Gastroesophageal sphincter (tissue), 3 donors: ENCODE results near the gene RPS27L.

Experiments used
- POLR2A ChIP-seq, 2 donors: fragments of 450-650 bp; IDR thresholded peaks; one replicate each; pipeline ENCODE4 v1.6.1; 2017; ENCODE audit warnings: antibody characterized with exemption in 2 of 2, mild to moderate bottlenecking in 2 of 2, moderate library complexity in 1 of 2
- POLR2AphosphoS5 ChIP-seq: sonication (generic); formaldehyde crosslinking; IDR thresholded peaks from one replicate; pipeline ENCODE4 v1.6.1; 2017; ENCODE audit warnings: antibody characterized with exemption
- TF ChIP-seq, protein P1 (sequence below), 4 experiments: fragments of 200-600 bp in 2 of 4; fragments of 450-650 bp in 2 of 4; sonication (generic) in 1 of 4; IDR thresholded peaks; one replicate each; pipeline ENCODE4 v1.5.1; 2017 to 2019; ENCODE audit warnings: antibody characterized with exemption in 4 of 4, mild to moderate bottlenecking in 2 of 4, moderate library complexity in 2 of 4

DNA sequence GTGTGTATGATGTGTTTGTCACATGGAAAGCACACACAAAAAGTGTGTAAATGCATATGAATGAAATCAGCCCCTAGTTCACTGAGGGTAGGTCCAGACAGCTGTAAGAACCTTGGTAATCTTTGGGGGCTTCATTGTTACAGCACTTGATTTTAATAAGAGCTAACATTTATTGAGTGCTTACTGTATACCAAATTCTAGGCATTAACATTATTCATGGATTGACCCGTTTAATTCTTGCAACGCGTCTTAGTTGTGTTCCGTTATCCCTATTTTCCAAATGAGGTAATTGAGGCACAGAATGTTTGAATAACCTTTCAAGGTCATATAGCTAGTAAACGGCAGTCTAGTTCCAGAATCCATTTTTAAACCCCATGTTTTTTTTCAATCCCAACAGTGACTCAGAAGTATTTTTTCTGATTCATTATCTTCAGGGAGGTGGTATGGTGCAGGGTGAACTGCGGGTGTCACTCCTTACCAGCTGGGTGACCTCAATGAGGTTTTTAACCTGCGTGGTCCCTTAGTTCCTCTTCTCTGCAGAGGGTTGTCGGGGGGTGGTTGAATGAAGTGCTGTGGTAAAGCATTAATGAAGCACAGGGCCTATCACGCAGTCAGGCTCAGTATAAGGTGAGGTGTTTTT, 46.3 kb upstream of the RPS27L start:
- TF ChIP-seq POLR2A (IDR thresholded peaks at IDR 0.05) (no peak), POLR2AphosphoS5 (no peak)
- TF ChIP-seq, protein P1, sequence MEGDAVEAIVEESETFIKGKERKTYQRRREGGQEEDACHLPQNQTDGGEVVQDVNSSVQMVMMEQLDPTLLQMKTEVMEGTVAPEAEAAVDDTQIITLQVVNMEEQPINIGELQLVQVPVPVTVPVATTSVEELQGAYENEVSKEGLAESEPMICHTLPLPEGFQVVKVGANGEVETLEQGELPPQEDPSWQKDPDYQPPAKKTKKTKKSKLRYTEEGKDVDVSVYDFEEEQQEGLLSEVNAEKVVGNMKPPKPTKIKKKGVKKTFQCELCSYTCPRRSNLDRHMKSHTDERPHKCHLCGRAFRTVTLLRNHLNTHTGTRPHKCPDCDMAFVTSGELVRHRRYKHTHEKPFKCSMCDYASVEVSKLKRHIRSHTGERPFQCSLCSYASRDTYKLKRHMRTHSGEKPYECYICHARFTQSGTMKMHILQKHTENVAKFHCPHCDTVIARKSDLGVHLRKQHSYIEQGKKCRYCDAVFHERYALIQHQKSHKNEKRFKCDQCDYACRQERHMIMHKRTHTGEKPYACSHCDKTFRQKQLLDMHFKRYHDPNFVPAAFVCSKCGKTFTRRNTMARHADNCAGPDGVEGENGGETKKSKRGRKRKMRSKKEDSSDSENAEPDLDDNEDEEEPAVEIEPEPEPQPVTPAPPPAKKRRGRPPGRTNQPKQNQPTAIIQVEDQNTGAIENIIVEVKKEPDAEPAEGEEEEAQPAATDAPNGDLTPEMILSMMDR (IDR thresholded peaks at IDR 0.05), result no peak
